Frontal cortex (tissue), 4 donors: Measurements from ENCODE around the gene MAVS. TPM values are rescaled to one million over a fixed set of nuclear protein-coding genes. Genes with fewer than 3 reads are reported as not detected.
A peak's percentile ranks its signal among the peaks of the same experiment; 100 is the strongest.
"Not testable (repeated sequence)": the region's sequence is repeated elsewhere in the genome, so short reads cannot be mapped to it uniquely, and the experiment has no call there.

ENCODE experiments used
- DNase-seq, 2 donors: peaks; one replicate each; pipeline ENCODE4 v3.0.0; 2012; ENCODE audit warnings: low spot score in 2 of 2
- FAIRE-seq: peaks from 2 replicates; lab custom pipeline; 2012; peaks lifted over from hg19 to GRCh38; lab: Jason Lieb, UNC
- total RNA-seq: library from RNA; depleted of rRNA; stranded (reverse); fragments of >200 nt; gene quantifications from one replicate; pipeline ENCODE4 v1.2.3, GENCODE V29; 2014
- donor health status: control.
- donor health status: control.
- donor health status: control.

The MAVS gene
- total RNA-seq, 1 donor from 2014 or later = 6.9 TPM

DNA sequence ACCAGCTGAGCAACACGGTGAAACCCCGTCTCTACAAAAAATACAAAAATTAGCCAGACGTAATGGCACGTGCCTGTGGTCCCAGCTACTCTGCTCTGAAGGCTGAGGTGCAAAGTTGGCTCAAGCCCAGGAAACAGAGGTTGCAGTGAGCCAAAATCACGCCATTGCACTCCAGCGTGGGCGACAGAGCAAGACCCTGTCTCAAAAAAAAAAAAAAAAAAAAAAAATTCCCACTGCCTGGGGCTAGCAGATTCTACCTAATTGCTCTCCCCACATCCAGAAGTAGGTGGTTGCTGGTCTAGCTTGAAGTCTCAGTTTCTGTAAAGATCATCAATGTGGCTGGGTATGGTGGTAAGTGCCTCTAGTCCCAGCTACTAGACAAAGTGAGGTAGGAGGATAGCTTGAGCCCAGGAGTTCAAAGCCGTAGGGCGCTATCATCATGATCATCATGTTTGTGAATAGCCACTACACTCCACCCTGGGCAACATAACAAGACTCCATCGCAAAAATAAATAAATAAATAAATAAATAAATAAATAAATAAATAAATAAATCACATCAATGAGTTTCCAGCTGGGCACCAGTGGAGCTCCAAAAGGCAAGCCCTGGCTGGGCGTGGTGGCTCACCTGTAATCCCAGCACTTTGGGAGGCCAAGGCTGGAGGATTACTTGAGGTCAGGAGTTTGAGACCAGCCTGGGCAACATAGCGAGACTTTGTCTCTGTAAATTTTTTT lies 32.6 kb upstream of the MAVS start:
- FAIRE-seq (no peak), DNase-seq (no peak)

GRCh38 chr20:3814928-3815495 lies 31.6 kb upstream of the MAVS start:
- no peak for FAIRE-seq
- no peak for DNase-seq

DNA sequence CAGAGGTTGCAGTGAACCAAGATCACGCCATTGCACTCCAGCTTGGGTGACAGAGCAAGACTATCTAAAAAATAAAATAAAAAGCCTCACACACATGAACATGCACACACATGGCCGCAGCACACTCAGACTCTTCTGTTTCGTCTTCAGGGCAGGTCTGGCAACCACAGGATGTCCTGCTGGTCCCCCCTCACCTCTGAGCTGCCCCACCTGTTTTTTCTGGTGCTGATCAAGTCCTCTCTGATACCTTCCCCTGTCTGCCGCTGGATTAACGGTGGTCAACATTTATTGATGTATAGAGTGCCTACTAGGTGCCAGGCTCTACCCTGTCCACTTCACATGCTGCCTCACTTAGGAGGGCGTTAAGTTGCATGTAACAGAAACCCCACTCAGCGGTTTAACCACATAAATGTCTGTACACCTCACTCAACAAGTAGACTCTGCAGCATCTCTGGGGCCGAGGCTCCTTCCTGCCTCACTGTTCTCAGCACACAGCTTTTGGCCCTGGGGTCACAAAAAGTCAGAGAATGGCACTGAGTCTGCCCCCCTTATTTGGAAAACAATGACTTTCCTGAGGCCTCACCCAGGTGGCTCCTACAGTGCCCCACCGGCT lies 30.8 kb upstream of the MAVS start:
- no peak for DNase-seq
- FAIRE-seq = no peak

DNA sequence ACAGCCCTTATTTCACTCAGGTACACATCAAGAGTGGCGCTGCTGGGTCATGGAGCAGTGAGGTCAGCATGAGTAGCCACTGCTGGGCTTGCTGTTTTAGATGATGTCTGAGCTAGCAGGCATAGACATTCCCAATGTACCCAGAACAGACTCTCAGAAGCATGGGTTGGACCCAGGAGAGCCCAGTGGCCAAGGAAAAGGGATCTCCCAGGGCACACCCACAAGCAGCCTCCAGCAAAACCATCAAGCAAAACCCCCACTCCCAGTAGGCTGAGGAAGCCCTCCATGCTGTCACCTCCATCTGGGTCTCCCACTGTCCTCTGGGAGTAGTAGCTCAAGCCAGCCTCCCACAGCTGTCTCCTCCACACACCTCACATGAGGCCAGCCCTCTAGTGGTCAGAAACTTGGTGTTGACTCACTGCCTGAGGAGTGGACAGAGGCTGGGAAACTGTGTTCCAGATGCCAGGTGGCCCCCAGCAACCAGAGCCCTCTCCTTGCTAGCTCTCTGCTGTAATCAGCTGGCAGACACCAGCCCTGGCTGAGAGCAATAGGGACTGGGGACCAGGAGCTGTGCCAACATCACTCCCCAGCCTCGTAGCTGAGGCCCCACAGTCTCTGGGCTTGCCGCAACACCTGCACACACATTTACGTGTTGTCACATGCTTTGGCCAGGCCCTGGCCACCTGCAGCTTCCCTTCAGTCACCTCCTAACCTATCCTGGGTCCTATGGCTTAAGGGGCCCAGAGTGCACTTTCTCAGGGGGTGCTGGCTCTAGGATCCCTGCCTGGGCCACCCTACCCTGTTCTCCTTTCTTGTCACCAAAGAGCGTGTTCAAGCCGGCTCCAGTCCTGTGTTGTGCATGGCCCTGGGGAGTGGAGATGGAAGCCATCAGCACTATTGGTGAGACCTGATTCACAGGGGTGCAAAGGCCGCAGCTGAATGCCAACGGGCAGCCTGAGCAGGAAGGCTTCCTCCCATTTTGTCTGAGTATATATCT lies 28.2 kb upstream of the MAVS start:
- DNase-seq (no peak), FAIRE-seq (no peak)

DNA sequence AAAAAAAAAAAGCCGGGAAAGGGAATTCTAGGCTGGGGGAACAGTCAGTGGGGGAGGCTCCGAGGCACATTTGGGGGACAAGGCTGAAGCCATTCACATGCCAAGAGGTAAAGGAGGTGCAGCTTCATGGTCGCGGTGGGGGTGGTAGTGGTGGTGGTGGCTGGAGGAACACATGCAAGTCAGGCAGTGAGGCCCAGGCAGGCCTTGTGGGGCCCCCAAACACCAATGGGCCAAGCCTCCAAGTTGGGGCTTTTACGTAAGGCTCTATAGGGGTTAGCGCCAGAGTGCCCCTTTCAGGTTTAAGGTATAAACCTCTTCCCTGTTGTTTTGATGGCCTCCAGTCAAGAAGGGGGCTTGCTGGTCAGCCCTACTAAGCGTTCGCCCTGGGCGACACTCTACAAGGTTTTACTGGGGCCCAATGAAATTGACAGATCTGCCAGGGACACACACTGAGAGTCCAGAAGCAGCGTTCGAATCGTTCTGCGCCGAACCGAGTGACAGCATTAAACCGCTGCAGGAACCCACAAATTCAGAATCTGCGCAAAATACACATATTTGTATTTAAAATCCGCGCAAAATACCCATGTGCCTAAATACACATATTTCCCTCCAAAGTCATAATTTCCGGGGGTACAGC lies 27.1 kb upstream of the MAVS start:
- DNase-seq = no peak
- FAIRE-seq = no peak

GRCh38 chr20:3820048-3820900 lies 26.4 kb upstream of the MAVS start, which contains the start of gene AP5S1:
Gene AP5S1, plus strand, starts transcription at chr20:3820547. Its CDS starts 1,571 bp downstream, at chr20:3822118.
- no peak for FAIRE-seq

GRCh38 chr20:3820901-3821727 lies 25.5 kb upstream of the MAVS start:
- FAIRE-seq (no peak), DNase-seq (no peak)

More at GRCh38 chr20:3820048-3820900, 26.4 kb upstream of the MAVS start, which contains the start of gene AP5S1:
- DNase-seq = peak; percentile 90

DNA sequence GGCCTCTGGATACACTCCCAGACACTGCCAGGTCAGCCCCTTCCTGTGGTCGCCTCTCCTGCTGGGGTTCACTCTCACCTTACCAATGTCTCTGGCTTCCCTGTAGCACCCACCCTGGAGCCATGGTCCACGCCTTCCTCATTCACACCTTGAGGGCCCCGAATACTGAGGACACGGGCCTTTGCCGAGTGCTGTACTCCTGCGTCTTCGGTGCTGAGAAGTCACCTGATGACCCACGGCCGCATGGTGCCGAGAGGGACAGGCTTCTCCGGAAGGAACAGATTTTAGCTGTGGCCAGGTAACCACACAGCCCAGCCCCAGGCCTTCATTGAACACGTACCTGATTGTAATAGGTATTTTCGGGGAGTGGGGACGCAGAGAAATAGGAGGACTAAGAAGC lies 24.6 kb upstream of the MAVS start:
- FAIRE-seq (no peak), DNase-seq (no peak)

- DNase-seq = no peak
- no peak for FAIRE-seq
Measured at GRCh38 chr20:3823881-3824280, 22.8 kb upstream of the MAVS start.

- DNase-seq (no peak), FAIRE-seq (no peak)
Measured at GRCh38 chr20:3825526-3825925, 21.1 kb upstream of the MAVS start.

GRCh38 chr20:3826420-3826819 lies 20.2 kb upstream of the MAVS start:
- DNase-seq (no peak), FAIRE-seq (no peak)

DNA sequence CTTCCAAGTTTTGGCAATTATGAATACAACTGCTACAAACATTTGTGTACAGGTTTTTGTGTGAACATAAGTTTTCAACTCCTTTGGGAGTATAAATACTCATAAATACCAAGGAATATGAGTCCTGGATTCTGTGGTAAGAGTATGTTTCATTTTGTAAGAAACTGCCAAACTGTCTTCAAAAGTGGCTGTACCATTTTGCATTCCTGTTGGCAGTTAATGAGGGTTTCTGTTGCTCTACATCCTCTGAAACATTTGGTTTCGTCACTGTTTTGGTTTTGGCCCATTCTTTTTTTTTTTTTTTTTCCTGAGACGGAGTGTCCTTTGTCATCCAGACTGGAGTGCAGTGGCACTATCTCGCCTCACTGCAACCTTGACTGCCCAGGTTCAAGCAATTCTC lies 17.8 kb upstream of the MAVS start:
- no peak for FAIRE-seq
- DNase-seq = no peak

GRCh38 chr20:3829891-3830290 lies 16.7 kb upstream of the MAVS start:
- not testable (repeated sequence) for FAIRE-seq, DNase-seq

DNA sequence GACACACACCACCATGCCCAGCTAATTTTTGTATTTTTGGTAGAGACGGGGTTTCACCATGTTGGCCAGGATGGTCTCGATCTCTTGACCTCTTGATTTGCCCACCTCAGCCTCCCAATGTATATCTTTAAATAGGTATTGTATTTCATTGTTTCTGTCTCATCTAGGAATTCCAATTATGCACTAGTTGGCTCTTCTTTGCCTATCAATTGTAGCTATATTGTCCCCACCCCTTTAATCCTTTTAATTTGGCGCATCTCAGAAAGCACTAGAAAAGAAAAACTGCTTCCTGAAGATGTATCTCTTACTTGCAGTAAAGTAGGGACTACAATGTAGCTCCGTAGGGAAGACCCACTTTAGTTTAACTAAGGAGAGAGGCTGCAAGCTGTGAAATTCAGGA lies 10.5 kb upstream of the MAVS start:
- DNase-seq = no peak
- no peak for FAIRE-seq

DNA sequence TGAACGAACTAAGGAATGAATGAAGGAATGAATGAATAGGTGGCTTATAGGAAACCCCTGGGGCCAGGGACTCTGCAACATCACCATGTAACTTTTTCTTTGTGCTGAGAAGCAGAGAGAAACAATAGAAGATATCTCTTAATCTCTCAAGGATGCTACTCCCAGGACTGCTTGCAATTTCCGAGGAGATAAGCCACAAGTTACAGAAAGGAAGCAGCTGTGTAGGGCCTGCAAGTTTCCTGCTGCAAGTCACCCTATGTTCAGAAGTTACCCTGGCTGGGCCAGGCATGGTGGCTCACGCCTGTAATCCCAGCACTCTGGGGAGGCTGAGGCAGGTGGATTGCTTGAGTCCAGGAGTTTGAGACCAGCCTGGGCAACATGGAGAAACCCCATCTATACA lies 7.3 kb upstream of the MAVS start:
- DNase-seq (no peak), FAIRE-seq (no peak)

DNA sequence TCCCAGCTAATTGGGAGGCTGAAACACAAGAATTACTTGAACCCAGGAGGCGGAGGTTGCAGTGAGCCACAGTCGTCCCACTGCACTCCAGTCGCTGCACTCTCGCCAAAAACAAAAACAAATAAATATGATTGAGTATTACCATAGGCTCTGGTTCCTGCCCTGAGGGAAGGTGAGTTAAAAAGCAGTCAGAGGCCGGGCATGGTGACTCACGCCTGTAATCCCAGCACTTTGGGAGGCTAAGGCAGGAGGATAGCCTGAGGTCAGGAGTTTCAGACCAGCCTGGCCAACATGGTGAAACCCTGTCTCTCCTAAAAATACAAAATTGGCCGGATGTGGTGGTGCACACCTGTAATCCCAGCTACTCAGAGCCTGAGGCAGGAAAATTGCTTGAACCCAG lies 6.4 kb upstream of the MAVS start:
- FAIRE-seq, DNase-seq: not testable (repeated sequence)

DNA sequence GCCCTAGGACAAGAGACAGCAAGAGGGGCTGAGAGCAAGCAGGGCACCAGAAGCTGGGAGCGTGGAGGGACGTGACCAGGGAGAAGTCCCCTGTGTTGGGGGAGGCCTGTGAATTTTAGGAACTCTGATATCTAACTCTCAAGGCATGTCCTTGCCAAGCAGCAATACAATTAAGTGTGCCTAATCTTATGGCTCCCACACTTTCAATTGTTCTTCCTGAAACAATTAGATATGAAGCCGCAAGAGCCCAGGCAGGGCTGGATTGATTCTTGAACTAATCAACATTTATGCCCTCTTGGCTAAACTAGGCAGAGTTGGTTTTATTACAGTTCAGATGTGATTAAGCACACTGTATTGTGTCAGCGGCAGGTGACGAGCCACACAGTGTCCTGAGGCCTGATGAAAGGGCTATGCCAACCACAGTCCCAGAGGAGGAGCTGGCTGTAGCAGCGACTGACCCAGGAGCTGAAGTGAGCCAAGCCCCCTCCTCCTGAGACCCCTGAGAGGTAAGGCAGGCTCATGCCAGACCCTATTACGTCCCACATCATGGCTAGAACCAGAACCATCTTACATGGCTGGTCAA lies 4.2 kb upstream of the MAVS start:
- no peak for FAIRE-seq
- no peak for DNase-seq
